Astrocyte (in vitro differentiated cells and primary cell): ENCODE measurements around the gene LGALSL. TPM values are rescaled to one million over a fixed set of nuclear protein-coding genes. Genes with fewer than 3 reads are reported as not detected.

Experiments used
- DNase-seq: peaks from one replicate; pipeline ENCODE4 v3.0.0-alpha.2; 2010; ENCODE audit warnings: low read depth
- FAIRE-seq: peaks from 2 replicates; lab custom pipeline; 2011; peaks lifted over from hg19 to GRCh38; lab: Jason Lieb, UNC
- H2AFZ ChIP-seq: 2 replicates; pipeline ENCODE4 v1.6.0; 2012; ENCODE audit warnings: low read depth, low read length, inconsistent platforms
- H3K27ac ChIP-seq: 2 replicates; pipeline ENCODE4 v1.5.1; 2011; ENCODE audit warnings: low read depth, low read length, inconsistent platforms
- H3K27me3 ChIP-seq: 2 replicates; pipeline ENCODE4 v1.6.0; 2011; ENCODE audit warnings: low read length, inconsistent platforms; ENCODE audit not compliant: insufficient read depth
- H3K36me3 ChIP-seq: 2 replicates; pipeline ENCODE4 v1.5.1; 2011; ENCODE audit warnings: low read length, inconsistent platforms; ENCODE audit not compliant: insufficient read depth
- H3K4me1 ChIP-seq: 2 replicates; pipeline ENCODE4 v1.5.1; 2011; ENCODE audit warnings: low read length, inconsistent platforms; ENCODE audit not compliant: insufficient read depth
- H3K4me2 ChIP-seq: 2 replicates; pipeline ENCODE4 v1.6.0; 2012; ENCODE audit warnings: low read length, inconsistent platforms
- H3K4me3 ChIP-seq: 2 replicates; pipeline ENCODE4 v1.5.1; 2011; ENCODE audit warnings: low read depth, mild to moderate bottlenecking, low read length, inconsistent platforms; ENCODE audit not compliant: insufficient read depth
- H3K79me2 ChIP-seq: 2 replicates; pipeline ENCODE4 v1.6.0; 2012; ENCODE audit warnings: mild to moderate bottlenecking, low read length, inconsistent platforms; ENCODE audit not compliant: insufficient read depth
- H3K9ac ChIP-seq: 2 replicates; pipeline ENCODE4 v1.6.0; 2012; ENCODE audit warnings: mild to moderate bottlenecking, low read length, inconsistent platforms
- H3K9me3 ChIP-seq: 2 replicates; pipeline ENCODE4 v1.5.1; 2012; ENCODE audit warnings: low read depth, mild to moderate bottlenecking, low read length, inconsistent platforms; ENCODE audit not compliant: insufficient read depth
- H4K20me1 ChIP-seq: 2 replicates; pipeline ENCODE4 v1.6.0; 2012; ENCODE audit warnings: low read length, inconsistent platforms; ENCODE audit not compliant: insufficient read depth
- H3K27ac Mint-ChIP-seq: one replicate; pipeline ENCODE4 v1.8.0; 2021; ENCODE audit warnings: mild to moderate bottlenecking, mixed read lengths; ENCODE audit not compliant: unreplicated experiment
- H3K27me3 Mint-ChIP-seq: one replicate; pipeline ENCODE4 v1.8.0; 2021; ENCODE audit warnings: low read depth, mixed read lengths; ENCODE audit not compliant: unreplicated experiment
- H3K36me3 Mint-ChIP-seq: one replicate; pipeline ENCODE4 v1.8.0; 2021; ENCODE audit warnings: low read depth, mixed read lengths; ENCODE audit not compliant: unreplicated experiment
- H3K4me1 Mint-ChIP-seq: one replicate; pipeline ENCODE4 v1.8.0; 2021; ENCODE audit warnings: low read depth, mixed read lengths; ENCODE audit not compliant: unreplicated experiment
- H3K4me3 Mint-ChIP-seq: one replicate; pipeline ENCODE4 v1.8.0; 2021; ENCODE audit warnings: mild to moderate bottlenecking, moderate library complexity, mixed read lengths; ENCODE audit not compliant: unreplicated experiment
- H3K9me3 Mint-ChIP-seq: one replicate; pipeline ENCODE4 v1.8.0; 2021; ENCODE audit warnings: mild to moderate bottlenecking, mixed read lengths; ENCODE audit not compliant: unreplicated experiment
- EZH2 ChIP-seq: IDR thresholded peaks from 2 replicates; pipeline ENCODE4 v1.6.1; 2012; ENCODE audit warnings: mild to moderate bottlenecking, low read length, inconsistent platforms; ENCODE audit not compliant: insufficient read depth
- total RNA-seq: library from RNA; stranded (reverse); gene quantifications from 2 replicates; pipeline ENCODE4 v1.2.1, GENCODE V29; 2021
- TF ChIP-seq, protein P1 (sequence below): IDR thresholded peaks from 2 replicates; pipeline ENCODE4 v1.5.1; 2011; ENCODE audit warnings: low read depth, mild to moderate bottlenecking, inconsistent platforms, low read length, moderate library complexity; ENCODE audit not compliant: insufficient read depth

Gene LGALSL
- total RNA-seq, 1 donor from 2014 or later, result 14.0 TPM

DNA sequence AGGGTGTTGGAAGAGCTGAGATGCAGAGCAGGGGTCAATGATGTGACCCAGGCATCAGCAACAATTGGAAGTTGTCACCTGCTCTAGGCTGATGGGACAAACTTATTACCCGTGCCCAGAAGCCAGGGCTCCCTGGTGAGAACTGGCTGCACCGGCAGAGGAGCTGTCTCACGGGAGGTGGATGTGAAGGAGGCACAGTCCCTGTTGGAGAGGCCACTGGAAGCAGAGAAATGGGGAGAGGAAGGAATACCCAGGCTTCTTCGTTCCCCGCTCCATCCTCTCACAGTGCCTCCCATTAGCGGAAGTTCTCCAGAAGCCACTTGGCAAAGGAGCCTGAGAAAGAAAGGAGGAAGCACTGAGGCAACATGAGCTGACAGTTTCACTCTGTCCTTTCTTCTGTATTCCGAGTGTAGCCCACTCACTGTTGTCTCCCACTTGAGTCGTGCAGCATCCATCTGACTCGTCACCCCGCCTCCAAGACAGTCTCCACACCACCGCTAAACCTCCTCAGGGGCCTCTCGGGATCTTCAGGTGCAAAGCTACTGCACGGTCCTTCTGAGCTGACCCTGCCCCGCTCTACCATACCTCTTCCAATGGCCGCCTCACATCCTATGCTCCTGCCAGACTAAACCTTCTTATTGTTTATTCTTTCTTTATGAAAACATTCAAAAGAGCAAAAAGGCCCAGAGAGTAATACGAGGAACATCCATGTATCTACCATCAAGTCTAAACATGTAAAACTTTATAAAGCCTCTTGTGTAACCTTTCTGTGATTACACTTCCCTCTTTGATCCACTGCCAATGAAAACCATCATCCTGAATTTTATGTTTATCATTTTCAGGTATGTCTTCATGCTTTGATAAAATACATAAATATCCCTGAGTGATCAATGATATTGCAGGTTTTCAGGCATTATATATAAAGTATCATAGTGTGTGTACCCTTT, 51.1 kb downstream of the LGALSL start:
- H3K79me2 ChIP-seq, result no peaks in the 10 kb centered on the region
- no peak overlapping the region for H3K27ac ChIP-seq
- no peaks in the 10 kb centered on the region for H4K20me1 ChIP-seq
- Mint-ChIP-seq H3K4me3 (no peak overlapping the region), H3K9me3 (no peaks in the 10 kb centered on the region), H3K27ac (no peak overlapping the region), H3K27me3 (peaks cover 13% of the 10 kb centered on the region), H3K36me3 (no peaks in the 10 kb centered on the region), H3K4me1 (no peaks in the 10 kb centered on the region)
- no peaks in the 10 kb centered on the region for H3K4me1 ChIP-seq
- no peak for FAIRE-seq
- H3K9ac ChIP-seq, result no peak overlapping the region
- H3K4me2 ChIP-seq, result no peak overlapping the region
- no peak overlapping the region for H3K4me3 ChIP-seq
- no peaks in the 10 kb centered on the region for H3K36me3 ChIP-seq
- H3K9me3 ChIP-seq, result no peaks in the 10 kb centered on the region
- H2AFZ ChIP-seq, result peak overlapping the region; percentile 10
- H3K27me3 ChIP-seq, result peaks cover 28% of the 10 kb centered on the region
- DNase-seq, result no peak
- TF ChIP-seq, protein P1, sequence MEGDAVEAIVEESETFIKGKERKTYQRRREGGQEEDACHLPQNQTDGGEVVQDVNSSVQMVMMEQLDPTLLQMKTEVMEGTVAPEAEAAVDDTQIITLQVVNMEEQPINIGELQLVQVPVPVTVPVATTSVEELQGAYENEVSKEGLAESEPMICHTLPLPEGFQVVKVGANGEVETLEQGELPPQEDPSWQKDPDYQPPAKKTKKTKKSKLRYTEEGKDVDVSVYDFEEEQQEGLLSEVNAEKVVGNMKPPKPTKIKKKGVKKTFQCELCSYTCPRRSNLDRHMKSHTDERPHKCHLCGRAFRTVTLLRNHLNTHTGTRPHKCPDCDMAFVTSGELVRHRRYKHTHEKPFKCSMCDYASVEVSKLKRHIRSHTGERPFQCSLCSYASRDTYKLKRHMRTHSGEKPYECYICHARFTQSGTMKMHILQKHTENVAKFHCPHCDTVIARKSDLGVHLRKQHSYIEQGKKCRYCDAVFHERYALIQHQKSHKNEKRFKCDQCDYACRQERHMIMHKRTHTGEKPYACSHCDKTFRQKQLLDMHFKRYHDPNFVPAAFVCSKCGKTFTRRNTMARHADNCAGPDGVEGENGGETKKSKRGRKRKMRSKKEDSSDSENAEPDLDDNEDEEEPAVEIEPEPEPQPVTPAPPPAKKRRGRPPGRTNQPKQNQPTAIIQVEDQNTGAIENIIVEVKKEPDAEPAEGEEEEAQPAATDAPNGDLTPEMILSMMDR, result no peak
- TF ChIP-seq EZH2, result no peak

- no peak overlapping the region for H3K4me3 ChIP-seq
- no peaks in the 10 kb centered on the region for H3K4me1 ChIP-seq
- DNase-seq (no peak), FAIRE-seq (no peak)
- peaks cover 10% of the 10 kb centered on the region for H3K27me3 Mint-ChIP-seq
- no peaks in the 10 kb centered on the region for H3K79me2 ChIP-seq
- peaks cover 19% of the 10 kb centered on the region for H3K27me3 ChIP-seq
- H3K27ac Mint-ChIP-seq, result no peak overlapping the region
- no peaks in the 10 kb centered on the region for H3K36me3 Mint-ChIP-seq
- H3K4me1 Mint-ChIP-seq, result no peaks in the 10 kb centered on the region
- H4K20me1 ChIP-seq, result no peaks in the 10 kb centered on the region
- H3K27ac ChIP-seq, result no peak overlapping the region
- no peaks in the 10 kb centered on the region for H3K9me3 ChIP-seq
- H3K36me3 ChIP-seq, result no peaks in the 10 kb centered on the region
- TF ChIP-seq, protein P1, result no peak
- no peak for TF ChIP-seq EZH2
- H3K9ac ChIP-seq, result no peak overlapping the region
- no peaks in the 10 kb centered on the region for H3K9me3 Mint-ChIP-seq
- no peak overlapping the region for H2AFZ ChIP-seq
- no peak overlapping the region for H3K4me3 Mint-ChIP-seq
- H3K4me2 ChIP-seq, result no peak overlapping the region
Measured at GRCh38 chr2:64506686-64507085, 52.7 kb downstream of the LGALSL start.

Other genes with a start within 250 kb of the LGALSL start
- gene AFTPH, start 70.2 kb downstream of the LGALSL start, total RNA-seq, result 15.7 and 16.0 TPM in 2 replicates
- gene SERTAD2, start 199.8 kb downstream of the LGALSL start, total RNA-seq, result 39.9 and 42.2 TPM in 2 replicates